Gastroesophageal sphincter (tissue), 4 donors: ENCODE data around the gene MINDY3. TPM values are rescaled to one million over a fixed set of nuclear protein-coding genes. Genes with fewer than 3 reads are reported as not detected.

Experiments used
- ATAC-seq: fragments of 150-250 bp; one replicate; pipeline ENCODE4 v1.9.1; 2016; ENCODE audit warnings: mild to moderate bottlenecking, moderate library complexity
- H3K27ac ChIP-seq, 4 donors: fragments of 200-600 bp; sonication (generic) in 3 of 4; 1 replicate in 3 of 4; 2 replicates in 1 of 4; pipeline ENCODE4 v1.5.1; 2016 to 2019
- H3K27me3 ChIP-seq: fragments of 200-600 bp; sonication (generic); one replicate; pipeline ENCODE4 v1.5.1; 2019
- H3K36me3 ChIP-seq, 2 donors: fragments of 200-600 bp; sonication (generic); one replicate each; pipeline ENCODE4 v1.5.1; 2019; ENCODE audit warnings: control low read depth in 1 of 2
- H3K4me1 ChIP-seq, 3 donors: fragments of 200-600 bp; sonication (generic); 1 replicate in 2 of 3; 2 replicates in 1 of 3; pipeline ENCODE4 v1.5.1; 2016 to 2019; ENCODE audit warnings: control low read depth in 2 of 3
- H3K4me3 ChIP-seq, 2 donors: fragments of 200-600 bp; sonication (generic); one replicate each; pipeline ENCODE4 v1.5.1; 2019; ENCODE audit warnings: mild to moderate bottlenecking in 1 of 2, moderate library complexity in 1 of 2
- H3K9me3 ChIP-seq, 3 donors: fragments of 200-600 bp; sonication (generic); one replicate each; pipeline ENCODE4 v1.5.1; 2017 to 2019; ENCODE audit warnings: control low read depth in 2 of 3
- CTCF ChIP-seq, 4 experiments: fragments of 200-600 bp in 2 of 4; fragments of 450-650 bp in 2 of 4; sonication (generic) in 1 of 4; IDR thresholded peaks; one replicate each; pipeline ENCODE4 v1.5.1; 2017 to 2019; ENCODE audit warnings: antibody characterized with exemption in 4 of 4, mild to moderate bottlenecking in 2 of 4, moderate library complexity in 2 of 4
- EP300 ChIP-seq: sonication (generic); formaldehyde crosslinking; IDR thresholded peaks from one replicate; pipeline ENCODE4 v1.6.1; 2017; ENCODE audit warnings: antibody characterized with exemption, mild to moderate bottlenecking
- POLR2A ChIP-seq, 2 donors: fragments of 450-650 bp; IDR thresholded peaks; one replicate each; pipeline ENCODE4 v1.6.1; 2017; ENCODE audit warnings: antibody characterized with exemption in 2 of 2, mild to moderate bottlenecking in 2 of 2, moderate library complexity in 1 of 2
- POLR2AphosphoS5 ChIP-seq: sonication (generic); formaldehyde crosslinking; IDR thresholded peaks from one replicate; pipeline ENCODE4 v1.6.1; 2017; ENCODE audit warnings: antibody characterized with exemption
- WGBS, 2 donors: methylation state at CpG; one replicate each; pipeline ENCODE4 v1.1.5; 2018; ENCODE audit warnings: low coverage in 1 of 2; 5-methylcytosine and 5-hydroxymethylcytosine counted together
- total RNA-seq, 4 donors: library from RNA; depleted of rRNA; stranded (reverse); fragments of >200 nt; gene quantifications; one replicate each; pipeline ENCODE4 v1.1.0, GENCODE V29; 2016

MINDY3 gene
- total RNA-seq, 4 donors from 2014 or later = 21.8 to 93.6 (median 36.7) TPM

DNA sequence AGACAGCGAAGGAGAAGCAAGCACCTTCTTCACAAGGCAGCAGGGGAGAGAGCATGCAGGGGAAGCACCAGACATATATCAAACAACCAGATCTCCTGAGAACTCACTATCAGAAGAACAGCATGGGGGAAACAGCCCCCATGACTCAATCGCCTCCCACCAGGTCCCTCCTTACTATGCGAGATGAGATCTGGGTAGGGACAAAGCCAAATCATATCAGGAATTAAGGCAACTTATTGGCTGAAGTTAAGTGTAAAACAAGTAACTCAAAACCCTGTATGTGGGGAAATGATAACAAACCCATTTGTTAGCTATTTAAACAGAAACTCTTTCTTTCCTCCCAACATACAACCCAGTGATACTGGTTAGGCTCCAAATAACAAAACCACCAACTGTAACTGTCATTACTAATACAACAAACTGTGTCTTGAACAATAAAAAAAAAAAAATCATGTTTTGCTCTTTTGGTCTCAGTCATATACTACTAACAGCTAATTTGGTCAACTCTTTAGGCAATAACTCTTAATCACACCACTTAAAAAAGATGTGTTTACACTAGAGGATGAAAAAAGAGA lies 57.8 kb downstream of the MINDY3 start:
- 85 to 90% methylated on average over 2 to 3 of the region's 3 CpGs for WGBS, 2 donors
- Histone ChIP-seq H3K27ac (no peak overlapping the region), H3K4me3 (no peak overlapping the region), H3K27me3 (no peaks in the 10 kb centered on the region), H3K9me3 (peaks cover 0 to 10% (median 0%) of the 10 kb centered on the region in 3 donors), H3K36me3 (peaks cover 0 to 38% of the 10 kb centered on the region in 2 donors), H3K4me1 (peaks cover 0 to 45% (median 9%) of the 10 kb centered on the region in 3 donors)
- TF ChIP-seq POLR2A (IDR thresholded peaks at IDR 0.05) (no peak), POLR2AphosphoS5 (no peak), EP300 (no peak), CTCF (IDR thresholded peaks at IDR 0.05) (no peak)
- no peak for ATAC-seq

DNA sequence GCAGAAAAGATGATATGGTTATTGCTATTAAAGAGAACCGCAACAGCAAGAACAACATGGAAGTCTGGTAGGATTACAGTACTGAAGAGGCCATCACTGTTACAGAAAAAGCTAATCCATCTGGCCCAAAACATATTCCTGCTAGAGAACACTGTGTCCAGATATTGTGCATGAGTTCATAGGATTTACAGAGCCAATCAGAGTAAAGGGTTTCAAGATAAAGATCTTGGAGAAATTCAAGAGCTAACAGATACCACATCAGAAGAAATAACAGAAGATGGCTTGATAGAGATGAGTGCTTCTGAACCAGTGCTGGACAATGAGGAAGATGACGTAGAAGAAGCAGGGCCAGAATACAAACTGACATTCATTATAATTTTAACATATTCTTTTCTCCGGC lies 58.7 kb downstream of the MINDY3 start:
- TF ChIP-seq POLR2A (IDR thresholded peaks at IDR 0.05) = no peak
- no peak for TF ChIP-seq CTCF (IDR thresholded peaks at IDR 0.05)
- TF ChIP-seq POLR2AphosphoS5 = no peak
- no peak for TF ChIP-seq EP300
- ATAC-seq = no peak
- 95 to 100% methylated on average over 3 of the region's 3 CpGs for WGBS, 2 donors
- no peak overlapping the region for H3K27ac ChIP-seq
- H3K9me3 ChIP-seq = peaks cover 0 to 10% (median 0%) of the 10 kb centered on the region in 3 donors
- H3K4me1 ChIP-seq = peaks cover 0 to 48% (median 9%) of the 10 kb centered on the region in 3 donors
- peaks cover 0 to 38% of the 10 kb centered on the region in 2 donors for H3K36me3 ChIP-seq
- H3K27me3 ChIP-seq = no peaks in the 10 kb centered on the region
- no peak overlapping the region for H3K4me3 ChIP-seq

GRCh38 chr10:15801147-15801546 lies 59.2 kb downstream of the MINDY3 start:
- peaks cover 0 to 36% of the 10 kb centered on the region in 2 donors for H3K36me3 ChIP-seq
- no peaks in the 10 kb centered on the region for H3K27me3 ChIP-seq
- H3K27ac ChIP-seq = no peak overlapping the region
- TF ChIP-seq CTCF (IDR thresholded peaks at IDR 0.05) (no peak), POLR2AphosphoS5 (no peak), POLR2A (IDR thresholded peaks at IDR 0.05) (no peak), EP300 (no peak)
- no peak overlapping the region for H3K4me3 ChIP-seq
- H3K4me1 ChIP-seq = peaks cover 0 to 50% (median 9%) of the 10 kb centered on the region in 3 donors
- H3K9me3 ChIP-seq = peaks cover 0 to 10% (median 0%) of the 10 kb centered on the region in 3 donors
- 100% methylated on average over 1 of the region's 1 CpG for WGBS, 2 donors
- no peak for ATAC-seq

DNA sequence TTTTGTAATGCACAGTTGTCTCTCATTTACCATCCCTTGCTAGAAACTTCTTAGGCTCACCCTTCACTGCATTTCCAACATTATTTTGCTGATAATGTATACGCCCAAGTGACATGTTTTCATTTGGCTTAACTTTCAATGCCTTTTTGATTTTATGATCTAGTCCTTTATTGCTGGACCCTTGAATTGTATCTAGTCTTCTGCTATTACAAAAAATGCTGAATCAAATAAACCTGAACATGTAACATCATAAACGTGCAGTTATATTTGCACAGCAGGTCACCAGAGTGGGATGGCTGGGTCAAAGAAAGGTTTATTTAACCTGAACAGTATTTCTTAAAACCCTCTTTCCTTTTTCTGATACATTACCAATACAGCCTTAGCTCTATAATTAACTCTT lies 63.0 kb downstream of the MINDY3 start:
- 61 to 64% methylated on average over 1 to 2 of the region's 2 CpGs for WGBS, 2 donors
- Histone ChIP-seq H3K4me1 (peaks cover 0 to 65% (median 13%) of the 10 kb centered on the region in 3 donors), H3K36me3 (peaks cover 0 to 19% of the 10 kb centered on the region in 2 donors), H3K27ac (peak overlapping the region in 3 of 4 donors; percentile 15 to 77 (median 61)), H3K4me3 (no peak overlapping the region), H3K27me3 (no peaks in the 10 kb centered on the region), H3K9me3 (peaks cover 0 to 10% (median 0%) of the 10 kb centered on the region in 3 donors)
- ATAC-seq = no peak
- no peak for TF ChIP-seq CTCF (IDR thresholded peaks at IDR 0.05)
- TF ChIP-seq POLR2AphosphoS5 = no peak
- no peak for TF ChIP-seq POLR2A (IDR thresholded peaks at IDR 0.05)
- TF ChIP-seq EP300 = no peak

DNA sequence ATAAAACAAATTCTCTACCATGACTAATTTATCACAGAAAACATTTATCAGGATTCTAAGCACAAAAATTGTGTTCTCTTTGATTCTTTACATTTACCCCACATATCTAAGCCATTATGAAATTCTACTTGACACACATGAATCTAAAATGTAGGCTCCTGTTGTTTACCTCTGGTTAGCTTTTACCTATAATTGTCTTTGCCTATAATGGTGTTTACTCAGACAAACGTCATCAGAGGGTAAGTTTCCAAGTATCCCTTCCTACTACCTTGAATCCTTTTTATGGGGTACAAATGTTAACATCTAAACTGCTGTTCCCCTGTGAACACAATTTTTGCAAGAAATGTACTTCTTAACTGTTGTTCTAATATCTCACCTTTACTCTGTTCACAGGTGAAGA lies 63.5 kb downstream of the MINDY3 start:
- H3K9me3 ChIP-seq = peaks cover 0 to 10% (median 0%) of the 10 kb centered on the region in 3 donors

More for the DNA sequence above, 63.5 kb downstream of the MINDY3 start:
- no peak for TF ChIP-seq EP300
- TF ChIP-seq POLR2AphosphoS5 = no peak
- no peak for TF ChIP-seq POLR2A (IDR thresholded peaks at IDR 0.05)
- TF ChIP-seq CTCF (IDR thresholded peaks at IDR 0.05) = no peak
- H3K4me1 ChIP-seq = peaks cover 0 to 66% (median 19%) of the 10 kb centered on the region in 3 donors
- no peak for ATAC-seq
- H3K27me3 ChIP-seq = no peaks in the 10 kb centered on the region
- peak overlapping the region in 2 of 4 donors; percentile 61 to 77 for H3K27ac ChIP-seq
- no peak overlapping the region for H3K4me3 ChIP-seq
- peaks cover 0 to 17% of the 10 kb centered on the region in 2 donors for H3K36me3 ChIP-seq
- 25 to 73% methylated on average over 1 of the region's 1 CpG for WGBS, 2 donors
